ENCODE data around the gene SCN2A.
"Not testable (repeated sequence)": the region's sequence is repeated elsewhere in the genome, so short reads cannot be mapped to it uniquely, and the experiment has no call there.

Gene SCN2A

GRCh38 chr2:165357758-165358157 lies 118.5 kb downstream of the SCN2A start:
- TF ChIP-seq POLR2AphosphoS5 (IDR thresholded peaks at IDR 0.05; ENCODE audit: low read depth, low read length) (no peak), PAX5 (IDR thresholded peaks at IDR 0.05; ENCODE audit: insufficient read depth, low read length, severe bottlenecking) (no peak), TAF1 (IDR thresholded peaks at IDR 0.05; ENCODE audit: low read depth, low read length) (no peak), POLR2A (IDR thresholded peaks at IDR 0.05; ENCODE audit: low read depth, low read length) (no peak), POU2F2 (IDR thresholded peaks at IDR 0.05; ENCODE audit: low read depth, low read length) (no peak), SPI1 (IDR thresholded peaks at IDR 0.05; ENCODE audit: low read depth, low read length) (no peak)
- DNase-seq (ENCODE audit: insufficient read length, low spot score) = no peak
- no peak for FAIRE-seq

GRCh38 chr2:165361514-165361913 lies 122.3 kb downstream of the SCN2A start:
- TF ChIP-seq PAX5 (IDR thresholded peaks at IDR 0.05; ENCODE audit: insufficient read depth, low read length, severe bottlenecking) = no peak
- TF ChIP-seq POLR2AphosphoS5 (IDR thresholded peaks at IDR 0.05; ENCODE audit: low read depth, low read length) = no peak
- TF ChIP-seq POU2F2 (IDR thresholded peaks at IDR 0.05; ENCODE audit: low read depth, low read length) = no peak
- no peak for TF ChIP-seq POLR2A (IDR thresholded peaks at IDR 0.05; ENCODE audit: low read depth, low read length)
- no peak for TF ChIP-seq SPI1 (IDR thresholded peaks at IDR 0.05; ENCODE audit: low read depth, low read length)
- no peak for TF ChIP-seq TAF1 (IDR thresholded peaks at IDR 0.05; ENCODE audit: low read depth, low read length)
- no peak for DNase-seq (ENCODE audit: insufficient read length, low spot score)
- FAIRE-seq = no peak

GRCh38 chr2:165369131-165369897 lies 130.1 kb downstream of the SCN2A start:
- no peak for DNase-seq (ENCODE audit: insufficient read length, low spot score)
- TF ChIP-seq TAF1 (IDR thresholded peaks at IDR 0.05; ENCODE audit: low read depth, low read length) (no peak), POLR2AphosphoS5 (IDR thresholded peaks at IDR 0.05; ENCODE audit: low read depth, low read length) (no peak), POU2F2 (IDR thresholded peaks at IDR 0.05; ENCODE audit: low read depth, low read length) (no peak), POLR2A (IDR thresholded peaks at IDR 0.05; ENCODE audit: low read depth, low read length) (no peak), SPI1 (IDR thresholded peaks at IDR 0.05; ENCODE audit: low read depth, low read length) (no peak)
- FAIRE-seq = no peak

DNA sequence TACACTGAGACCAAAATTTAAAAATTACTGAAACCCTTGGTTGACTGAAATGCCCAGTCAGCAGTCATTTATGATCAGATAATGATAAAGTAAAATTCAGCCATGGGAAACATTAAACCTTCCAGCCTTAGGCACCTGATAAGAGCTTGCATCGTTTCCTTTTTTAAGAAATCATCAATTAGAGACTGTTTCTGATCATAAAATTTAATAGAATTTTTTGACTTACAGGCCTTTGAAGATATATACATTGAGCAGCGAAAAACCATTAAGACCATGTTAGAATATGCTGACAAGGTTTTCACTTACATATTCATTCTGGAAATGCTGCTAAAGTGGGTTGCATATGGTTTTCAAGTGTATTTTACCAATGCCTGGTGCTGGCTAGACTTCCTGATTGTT lies 130.7 kb downstream of the SCN2A start:
- DNase-seq (ENCODE audit: insufficient read length, low spot score) (no peak), FAIRE-seq (no peak)
- no peak for TF ChIP-seq POLR2AphosphoS5 (IDR thresholded peaks at IDR 0.05; ENCODE audit: low read depth, low read length)

DNA sequence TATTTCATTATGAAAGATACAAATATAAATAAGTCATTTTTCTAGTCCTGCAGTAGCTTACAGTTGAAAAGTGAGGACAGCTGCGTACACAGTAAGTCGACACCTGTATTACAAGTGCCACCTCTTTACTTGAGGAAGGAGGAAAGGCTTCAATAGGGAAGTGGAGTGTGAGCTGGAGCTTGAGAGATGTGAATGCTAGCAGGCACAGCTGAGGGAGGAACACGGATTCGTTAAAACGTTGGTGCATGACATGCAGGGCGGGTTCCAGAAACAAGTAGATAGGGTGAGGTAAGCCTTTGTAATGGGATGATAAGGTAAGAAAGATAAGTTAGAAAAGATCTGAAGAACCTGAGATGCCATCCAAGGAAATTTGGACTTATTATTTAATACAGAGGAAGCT lies 132.1 kb downstream of the SCN2A start:
- DNase-seq (ENCODE audit: insufficient read length, low spot score) = no peak
- no peak for TF ChIP-seq POLR2A (IDR thresholded peaks at IDR 0.05; ENCODE audit: low read depth, low read length)
- TF ChIP-seq POLR2AphosphoS5 (IDR thresholded peaks at IDR 0.05; ENCODE audit: low read depth, low read length) = no peak
- no peak for TF ChIP-seq POU2F2 (IDR thresholded peaks at IDR 0.05; ENCODE audit: low read depth, low read length)
- TF ChIP-seq TAF1 (IDR thresholded peaks at IDR 0.05; ENCODE audit: low read depth, low read length) = no peak
- no peak for TF ChIP-seq SPI1 (IDR thresholded peaks at IDR 0.05; ENCODE audit: low read depth, low read length)
- TF ChIP-seq PAX5 (IDR thresholded peaks at IDR 0.05; ENCODE audit: insufficient read depth, low read length, severe bottlenecking) = no peak
- no peak for FAIRE-seq

- TF ChIP-seq POLR2A (IDR thresholded peaks at IDR 0.05; ENCODE audit: low read depth, low read length) (no peak), TAF1 (IDR thresholded peaks at IDR 0.05; ENCODE audit: low read depth, low read length) (no peak), PAX5 (IDR thresholded peaks at IDR 0.05; ENCODE audit: insufficient read depth, low read length, severe bottlenecking) (no peak), SPI1 (IDR thresholded peaks at IDR 0.05; ENCODE audit: low read depth, low read length) (no peak), POU2F2 (IDR thresholded peaks at IDR 0.05; ENCODE audit: low read depth, low read length) (no peak), POLR2AphosphoS5 (IDR thresholded peaks at IDR 0.05; ENCODE audit: low read depth, low read length) (no peak)
- DNase-seq (ENCODE audit: insufficient read length, low spot score) = no peak
- FAIRE-seq = no peak
Observed at GRCh38 chr2:165373278-165374010, 134.2 kb downstream of the SCN2A start.

DNA sequence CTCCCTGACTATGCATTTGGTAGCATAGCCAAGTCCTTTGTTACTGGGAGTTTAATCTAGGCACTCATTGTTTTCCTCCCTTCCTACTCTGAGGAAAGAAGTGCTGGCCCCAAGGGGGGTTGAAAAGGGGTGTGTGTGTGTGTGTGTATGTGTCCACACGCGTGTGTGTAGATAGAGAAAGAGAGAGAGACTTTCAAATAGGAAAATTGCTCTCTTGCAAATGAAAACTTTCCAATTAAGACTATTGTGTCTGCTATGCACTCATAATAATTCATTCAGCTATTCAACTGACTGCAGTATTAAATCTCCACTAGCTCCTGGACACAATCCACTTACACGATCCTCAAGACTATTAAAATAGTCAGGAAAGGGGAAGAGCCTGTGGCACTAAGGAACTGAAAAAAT lies 137.4 kb downstream of the SCN2A start:
- no peak for FAIRE-seq
- no peak for DNase-seq (ENCODE audit: insufficient read length, low spot score)
- TF ChIP-seq POU2F2 (IDR thresholded peaks at IDR 0.05; ENCODE audit: low read depth, low read length) (no peak), POLR2AphosphoS5 (IDR thresholded peaks at IDR 0.05; ENCODE audit: low read depth, low read length) (no peak), TAF1 (IDR thresholded peaks at IDR 0.05; ENCODE audit: low read depth, low read length) (no peak), PAX5 (IDR thresholded peaks at IDR 0.05; ENCODE audit: insufficient read depth, low read length, severe bottlenecking) (no peak), POLR2A (IDR thresholded peaks at IDR 0.05; ENCODE audit: low read depth, low read length) (no peak), SPI1 (IDR thresholded peaks at IDR 0.05; ENCODE audit: low read depth, low read length) (no peak)

DNA sequence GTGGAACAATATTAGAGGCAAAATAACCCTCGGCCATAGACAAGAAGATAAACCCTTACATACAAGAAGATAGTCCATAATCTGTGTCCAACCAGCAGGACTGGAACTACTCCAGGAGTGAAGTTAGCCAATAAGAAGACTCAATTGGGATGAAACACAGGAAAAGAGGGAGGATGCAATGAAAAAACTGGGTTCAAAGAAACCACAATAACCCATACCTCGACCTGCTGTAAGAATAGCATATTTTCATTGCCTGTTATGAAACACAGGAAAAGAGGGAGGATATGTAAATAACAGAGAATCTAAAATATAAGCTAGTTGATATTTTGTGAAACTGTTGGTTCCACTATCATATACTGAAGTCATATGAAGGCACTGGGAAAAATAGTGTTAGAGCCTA lies 143.1 kb downstream of the SCN2A start:
- no peak for DNase-seq (ENCODE audit: insufficient read length, low spot score)
- TF ChIP-seq TAF1 (IDR thresholded peaks at IDR 0.05; ENCODE audit: low read depth, low read length) = no peak
- no peak for FAIRE-seq

DNA sequence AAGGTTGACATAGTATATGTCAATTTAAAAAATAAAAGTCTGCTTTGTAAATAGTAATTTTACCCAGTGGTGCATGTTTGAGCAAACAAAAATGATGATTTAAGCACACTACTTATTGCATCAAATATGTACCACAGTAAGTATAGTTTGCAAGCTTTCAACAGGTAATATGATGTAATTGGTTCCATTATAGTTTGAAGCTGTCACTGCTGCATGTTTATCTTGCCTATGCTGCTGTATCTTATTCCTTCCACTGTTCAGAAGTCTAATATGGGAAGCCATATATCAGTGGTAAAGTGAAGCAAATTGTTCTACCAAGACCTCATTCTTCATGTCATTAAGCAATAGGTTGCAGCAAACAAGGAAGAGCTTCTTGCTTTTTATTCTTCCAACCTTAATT lies 151.7 kb downstream of the SCN2A start:
- no peak for FAIRE-seq
- DNase-seq (ENCODE audit: insufficient read length, low spot score) = no peak

GRCh38 chr2:165391791-165392190 lies 152.6 kb downstream of the SCN2A start:
- no peak for DNase-seq (ENCODE audit: insufficient read length, low spot score)
- FAIRE-seq = no peak
- TF ChIP-seq POLR2A (IDR thresholded peaks at IDR 0.05; ENCODE audit: low read depth, low read length) (no peak), POLR2AphosphoS5 (IDR thresholded peaks at IDR 0.05; ENCODE audit: low read depth, low read length) (no peak), TAF1 (IDR thresholded peaks at IDR 0.05; ENCODE audit: low read depth, low read length) (no peak), POU2F2 (IDR thresholded peaks at IDR 0.05; ENCODE audit: low read depth, low read length) (no peak), SPI1 (IDR thresholded peaks at IDR 0.05; ENCODE audit: low read depth, low read length) (no peak), PAX5 (IDR thresholded peaks at IDR 0.05; ENCODE audit: insufficient read depth, low read length, severe bottlenecking) (no peak)

More for the DNA sequence above, 151.7 kb downstream of the SCN2A start:
- TF ChIP-seq POU2F2 (IDR thresholded peaks at IDR 0.05; ENCODE audit: low read depth, low read length) (no peak), SPI1 (IDR thresholded peaks at IDR 0.05; ENCODE audit: low read depth, low read length) (no peak), POLR2AphosphoS5 (IDR thresholded peaks at IDR 0.05; ENCODE audit: low read depth, low read length) (no peak), TAF1 (IDR thresholded peaks at IDR 0.05; ENCODE audit: low read depth, low read length) (no peak)

DNA sequence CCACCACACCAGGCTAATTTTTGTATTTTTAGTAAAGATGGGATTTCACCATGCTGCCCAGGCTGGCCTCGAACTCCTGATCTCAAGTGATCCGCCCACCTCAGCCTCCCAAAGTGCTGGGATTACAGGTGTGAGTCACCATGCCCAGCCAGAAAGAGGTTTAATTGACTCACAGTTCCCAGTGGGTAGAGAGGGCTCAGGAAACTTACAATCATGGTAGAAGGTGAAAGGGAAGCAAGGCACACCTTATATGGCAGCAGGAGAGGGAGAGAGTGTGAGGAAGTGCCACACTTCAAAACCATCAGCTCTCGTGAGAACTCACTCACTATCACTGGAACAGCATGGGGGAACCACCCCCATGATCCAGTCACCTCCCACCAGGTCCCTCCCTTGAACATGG lies 159.4 kb downstream of the SCN2A start:
- DNase-seq (ENCODE audit: insufficient read length, low spot score); FAIRE-seq: not testable (repeated sequence)

All from GM12891 (cell line).